Endothelial cell of umbilical vein (primary cell): ENCODE data around the gene SORCS2. TPM values are rescaled to one million over a fixed set of nuclear protein-coding genes. Genes with fewer than 3 reads are reported as not detected.

ENCODE experiments used
- BruUV-seq: library from RNA; stranded (reverse); fragments of 400-500 nt; replicated peaks from 2 replicates; lab custom pipeline; 2021; lab: Mats Ljungman, UMichigan
- CTCF ChIA-PET: fragments of 300-600, 350-600 bp; sonication (Branson Sonifier 250); formaldehyde crosslinking; loops from one replicate; lab custom pipeline; 2021; ENCODE audit warnings: antibody characterized with exemption, inconsistent platforms; lab: Charles Lee
- POLR2A ChIA-PET: fragments of 300-600, 350-600 bp; sonication (Branson Sonifier 250); formaldehyde crosslinking; loops from one replicate; lab custom pipeline; 2021; ENCODE audit warnings: antibody characterized with exemption, inconsistent platforms; lab: Charles Lee
- DNase-seq: peaks from one replicate; pipeline ENCODE4 v3.0.0-alpha.2; 2011; ENCODE audit warnings: low read depth, low spot score
- FAIRE-seq: peaks from 2 replicates; lab custom pipeline; 2011; peaks lifted over from hg19 to GRCh38; lab: Jason Lieb, UNC
- H2AFZ ChIP-seq: 2 replicates; pipeline ENCODE4 v1.6.0; 2012; ENCODE audit warnings: low read depth, low read length, control low read depth, inconsistent platforms
- H3K27ac ChIP-seq: 2 replicates; pipeline ENCODE4 v1.5.1; 2011; ENCODE audit warnings: low read depth, mild to moderate bottlenecking, control low read depth, low read length, moderate library complexity; ENCODE audit not compliant: insufficient read depth
- H3K27me3 ChIP-seq, 2 experiments: 2 replicates each; pipeline versions ENCODE4 v1.6.0 to v1.6.1; 2011; ENCODE audit warnings: low read length in 2 of 2, mixed read lengths in 1 of 2; ENCODE audit not compliant: control insufficient read depth in 2 of 2, insufficient read depth in 2 of 2
- H3K36me3 ChIP-seq, 2 experiments: 2 replicates in 1 of 2; 3 replicates in 1 of 2; pipeline ENCODE4 v1.5.1; 2011; ENCODE audit warnings: low read length in 2 of 2, mild to moderate bottlenecking in 1 of 2, moderate library complexity in 1 of 2; ENCODE audit not compliant: control insufficient read depth in 2 of 2, insufficient read depth in 2 of 2; ENCODE audit errors: extremely low read depth in 1 of 2
- H3K4me1 ChIP-seq: 3 replicates; pipeline ENCODE4 v1.5.1; 2011; ENCODE audit warnings: mild to moderate bottlenecking, low read length; ENCODE audit not compliant: control insufficient read depth, insufficient read depth; ENCODE audit errors: extremely low read depth
- H3K4me2 ChIP-seq: 2 replicates; pipeline ENCODE4 v1.6.1; 2011; ENCODE audit warnings: low read length, control low read depth, mixed read lengths; ENCODE audit not compliant: insufficient read depth
- H3K4me3 ChIP-seq, 3 experiments: fragments of 200-600 bp in 1 of 3; sonication (generic), shearing (Covaris generic) in 1 of 3; replicated peaks in 1 of 3; 2 replicates each; pipeline ENCODE4 v1.5.1; 2011 to 2016; ENCODE audit warnings: control low read depth in 3 of 3, low read length in 3 of 3, mild to moderate bottlenecking in 2 of 3, inconsistent platforms in 1 of 3, low read depth in 1 of 3, moderate library complexity in 1 of 3; ENCODE audit not compliant: insufficient read depth in 1 of 3
- H3K79me2 ChIP-seq: 2 replicates; pipeline ENCODE4 v1.6.0; 2012; ENCODE audit warnings: low read length, inconsistent platforms; ENCODE audit not compliant: control insufficient read depth, insufficient read depth
- H3K9ac ChIP-seq: replicated peaks from 2 replicates; pipeline ENCODE3; 2011; ENCODE audit warnings: low read length, control low read depth; ENCODE audit not compliant: insufficient read depth; ENCODE audit errors: extremely low read depth
- H3K9me1 ChIP-seq: replicated peaks from 3 replicates; pipeline ENCODE4 v1.6.0; 2011; ENCODE audit warnings: mild to moderate bottlenecking, low read length; ENCODE audit not compliant: control insufficient read depth, insufficient read depth; ENCODE audit errors: extremely low read depth
- H3K9me3 ChIP-seq: replicated peaks from 2 replicates; pipeline ENCODE4 v1.5.1; 2012; ENCODE audit warnings: low read length, inconsistent platforms; ENCODE audit not compliant: control insufficient read depth, insufficient read depth
- H4K20me1 ChIP-seq: replicated peaks from 2 replicates; pipeline ENCODE3; 2011; ENCODE audit warnings: mild to moderate bottlenecking, low read length; ENCODE audit not compliant: control insufficient read depth, insufficient read depth; ENCODE audit errors: extremely low read depth
- EZH2 ChIP-seq: IDR thresholded peaks from 2 replicates; pipeline ENCODE4 v1.6.1; 2012; ENCODE audit warnings: borderline replicate concordance, low read depth, mild to moderate bottlenecking, moderate library complexity, low read length, inconsistent platforms; ENCODE audit not compliant: severe bottlenecking
- FOS ChIP-seq: IDR thresholded peaks from 2 replicates; pipeline ENCODE4 v1.6.1; 2011; ENCODE audit warnings: mild to moderate bottlenecking, low read length, moderate library complexity, borderline replicate concordance; ENCODE audit not compliant: insufficient read depth
- GATA2 ChIP-seq: IDR thresholded peaks from 2 replicates; pipeline ENCODE4 v1.7.0; 2011; ENCODE audit warnings: low read depth, mild to moderate bottlenecking, moderate library complexity, mixed read lengths, low read length; ENCODE audit not compliant: insufficient read length, insufficient read depth
- JUN ChIP-seq: IDR thresholded peaks from 2 replicates; pipeline ENCODE4 v1.6.1; 2011; ENCODE audit warnings: borderline replicate concordance, low read depth; ENCODE audit not compliant: insufficient read length, insufficient read depth
- MYC ChIP-seq: IDR thresholded peaks from one replicate; pipeline ENCODE4 v1.6.1; 2011; ENCODE audit warnings: mild to moderate bottlenecking, low read depth, low read length
- POLR2A ChIP-seq: IDR thresholded peaks from 2 replicates; pipeline ENCODE4 v1.6.1; 2012; ENCODE audit warnings: low read depth, mild to moderate bottlenecking, control low read depth, low read length
- POLR2AphosphoS5 ChIP-seq: IDR thresholded peaks from 2 replicates; pipeline ENCODE4 v1.6.1; 2012; ENCODE audit warnings: low read depth, mild to moderate bottlenecking, control low read depth, low read length, moderate library complexity; ENCODE audit not compliant: insufficient read depth
- dilution Hi-C: fragments of 300-500 bp; cut with MboI; formaldehyde crosslinking; loops from one replicate; pipeline ENCODE4 v1.15.0; 2019; ENCODE audit warnings: low sequenced_read_pairs; ENCODE audit not compliant: extremely low pct_ligation_motif_present
- intact Hi-C: fragments of 100-400 bp; cut with micrococcal nuclease; formaldehyde crosslinking; loops from one replicate; pipeline ENCODE4 v1.10.0; 2022
- polyA plus RNA-seq, 4 experiments: library from polyadenylated mRNA; depleted of rRNA in 3 of 4; stranded (reverse) in 3 of 4; unstranded in 1 of 4; fragments of >200 nt; gene quantifications; 2 replicates each; pipeline versions ENCODE4 v1.2.1 to v1.2.3, GENCODE V29; 2011 to 2012; ENCODE audit warnings: missing spikeins in 1 of 4
- total RNA-seq: library from RNA; stranded (reverse); gene quantifications from 2 replicates; pipeline ENCODE4 v1.2.3, GENCODE V29; 2021
- TF ChIP-seq, protein P1 (sequence below), 2 donors: IDR thresholded peaks; 1 replicate in 1 of 2; 2 replicates in 1 of 2; pipeline ENCODE4 v1.5.1; 2011; ENCODE audit warnings: low read length in 2 of 2, mild to moderate bottlenecking in 2 of 2, moderate library complexity in 2 of 2, control low read depth in 1 of 2, inconsistent platforms in 1 of 2, low read depth in 1 of 2; ENCODE audit not compliant: insufficient read depth in 1 of 2; ENCODE audit errors: extremely low read depth in 1 of 2
- TF ChIP-seq, protein P2 (sequence below): IDR thresholded peaks from 2 replicates; pipeline ENCODE4 v1.6.1; 2011; ENCODE audit not compliant: insufficient read depth, insufficient read length

Gene SORCS2
- total and polyA plus RNA-seq, 2 donors (not counting 3 experiments of a cell fraction or from before 2014, with no cell fraction given): not detected

- Histone ChIP-seq H3K36me3 (no peaks in the 10 kb centered on the region), H3K27ac (no peak overlapping the region), H3K79me2 (no peaks in the 10 kb centered on the region), H3K9me3 (no peaks in the 10 kb centered on the region), H4K20me1 (no peaks in the 10 kb centered on the region), H3K27me3 (no peaks in the 10 kb centered on the region), H3K4me2 (no peak overlapping the region), H3K4me3 (no peak overlapping the region), H3K4me1 (no peaks in the 10 kb centered on the region), H3K9me1 (no peaks in the 10 kb centered on the region), H2AFZ (no peak overlapping the region), H3K9ac (no peak overlapping the region)
- no TSS peak for BruUV-seq
- FAIRE-seq (no peak), DNase-seq (no peak)
- dilution Hi-C loops: no loop called here
- intact Hi-C loops: no loop called here
- CTCF ChIA-PET: no interaction called here
- POLR2A ChIA-PET: no interaction called here
- TF ChIP-seq MYC (no peak), POLR2AphosphoS5 (no peak), FOS (no peak), JUN (no peak), EZH2 (no peak), GATA2 (no peak), POLR2A (no peak)
- TF ChIP-seq, protein P1, sequence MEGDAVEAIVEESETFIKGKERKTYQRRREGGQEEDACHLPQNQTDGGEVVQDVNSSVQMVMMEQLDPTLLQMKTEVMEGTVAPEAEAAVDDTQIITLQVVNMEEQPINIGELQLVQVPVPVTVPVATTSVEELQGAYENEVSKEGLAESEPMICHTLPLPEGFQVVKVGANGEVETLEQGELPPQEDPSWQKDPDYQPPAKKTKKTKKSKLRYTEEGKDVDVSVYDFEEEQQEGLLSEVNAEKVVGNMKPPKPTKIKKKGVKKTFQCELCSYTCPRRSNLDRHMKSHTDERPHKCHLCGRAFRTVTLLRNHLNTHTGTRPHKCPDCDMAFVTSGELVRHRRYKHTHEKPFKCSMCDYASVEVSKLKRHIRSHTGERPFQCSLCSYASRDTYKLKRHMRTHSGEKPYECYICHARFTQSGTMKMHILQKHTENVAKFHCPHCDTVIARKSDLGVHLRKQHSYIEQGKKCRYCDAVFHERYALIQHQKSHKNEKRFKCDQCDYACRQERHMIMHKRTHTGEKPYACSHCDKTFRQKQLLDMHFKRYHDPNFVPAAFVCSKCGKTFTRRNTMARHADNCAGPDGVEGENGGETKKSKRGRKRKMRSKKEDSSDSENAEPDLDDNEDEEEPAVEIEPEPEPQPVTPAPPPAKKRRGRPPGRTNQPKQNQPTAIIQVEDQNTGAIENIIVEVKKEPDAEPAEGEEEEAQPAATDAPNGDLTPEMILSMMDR (IDR thresholded peaks at IDR 0.05; ENCODE audit: extremely low read depth in 1 of 2, insufficient read depth in 1 of 2, low read depth in 1 of 2, low read length in 2 of 2): no peak
- TF ChIP-seq, protein P2, sequence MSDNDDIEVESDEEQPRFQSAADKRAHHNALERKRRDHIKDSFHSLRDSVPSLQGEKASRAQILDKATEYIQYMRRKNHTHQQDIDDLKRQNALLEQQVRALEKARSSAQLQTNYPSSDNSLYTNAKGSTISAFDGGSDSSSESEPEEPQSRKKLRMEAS: no peak
Measured at GRCh38 chr4:7381890-7382633, 189.7 kb downstream of the SORCS2 start.
